ENCODE data around the gene FUT6.
"Not testable (repeated sequence)": the region's sequence is repeated elsewhere in the genome, so short reads cannot be mapped to it uniquely, and the experiment has no call there.

Gene FUT6

GRCh38 chr19:5857203-5858081 is 17.9 kb upstream of the FUT6 start:
- DNase-seq: no peak

- not testable (repeated sequence) for DNase-seq
These were observed 15.6 kb upstream of the FUT6 start for GRCh38 chr19:5855151-5855550.

DNA sequence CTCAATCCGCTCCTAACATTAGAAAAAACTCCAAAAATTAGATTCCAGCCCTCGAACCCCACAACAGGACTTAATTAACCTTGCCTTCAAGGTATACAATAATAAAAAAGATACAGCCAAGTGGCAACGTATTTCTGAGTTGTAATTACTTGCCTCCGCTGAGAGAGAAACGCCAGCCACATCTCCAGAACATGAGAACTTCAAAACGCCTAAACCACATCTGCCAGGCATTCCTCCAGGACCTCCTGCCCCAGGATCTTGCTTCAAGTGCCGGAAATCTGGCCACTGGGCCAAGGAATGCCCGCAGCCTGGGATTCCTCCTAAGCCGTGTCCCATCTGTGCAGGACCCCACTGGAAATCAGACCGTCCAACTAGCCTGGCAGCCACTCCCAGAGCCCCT is 14.6 kb upstream of the FUT6 start:
- not testable (repeated sequence) for DNase-seq

- no peak for DNase-seq
These were observed 11.8 kb upstream of the FUT6 start, which contains the start of gene FUT3 for GRCh38 chr19:5851302-5851701. Gene FUT3, minus strand, starts transcription at chr19:5851449.

- no peak for DNase-seq
These were observed 11.3 kb upstream of the FUT6 start for GRCh38 chr19:5850743-5851293.

GRCh38 chr19:5850189-5850588 is 10.7 kb upstream of the FUT6 start:
- no peak for DNase-seq

GRCh38 chr19:5848621-5849020 is 9.1 kb upstream of the FUT6 start:
- not testable (repeated sequence) for DNase-seq

GRCh38 chr19:5847846-5848245 is 8.3 kb upstream of the FUT6 start:
- DNase-seq: not testable (repeated sequence)

- no peak for DNase-seq
These were observed 5.2 kb upstream of the FUT6 start for GRCh38 chr19:5844456-5845433.

- no peak for DNase-seq
These were observed 3.9 kb upstream of the FUT6 start for GRCh38 chr19:5843295-5843927.

GRCh38 chr19:5841735-5842111 is 2.2 kb upstream of the FUT6 start:
- DNase-seq: not testable (repeated sequence)

DNA sequence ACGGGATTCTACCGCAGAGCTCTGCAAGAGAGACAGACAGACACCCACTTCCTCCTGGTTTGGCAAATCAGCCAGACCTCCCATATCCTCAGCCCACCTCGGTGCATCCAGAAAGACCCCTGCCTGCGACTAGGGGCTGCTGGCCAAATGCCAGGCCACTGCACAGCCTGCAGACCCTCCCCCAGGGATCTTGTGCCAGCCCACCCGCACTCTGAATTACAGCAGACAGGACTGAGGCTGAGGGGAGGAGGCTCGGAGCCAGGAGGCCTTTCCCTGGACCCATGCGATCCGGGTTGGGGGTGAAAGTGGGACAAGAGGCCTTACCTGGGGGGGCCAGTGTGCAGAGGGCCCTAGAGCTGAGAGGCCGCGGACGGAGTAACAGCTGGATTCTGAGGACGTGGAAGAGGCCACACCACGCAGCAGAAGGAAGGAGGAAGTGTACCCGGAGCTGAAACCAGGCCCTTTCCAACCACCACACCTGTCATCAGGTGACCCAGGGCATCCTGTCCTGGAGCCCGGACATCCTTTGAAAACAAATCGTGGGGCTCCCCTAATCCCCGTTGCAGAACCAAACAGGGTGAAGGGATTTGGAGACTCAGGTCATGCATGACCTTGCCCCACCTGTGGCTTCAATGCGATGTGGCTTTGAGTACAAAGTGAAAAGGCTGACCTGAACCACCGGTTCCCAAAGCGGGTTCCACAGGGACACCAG is 993 bp downstream of the FUT6 start:
- DNase-seq: no peak

DNA sequence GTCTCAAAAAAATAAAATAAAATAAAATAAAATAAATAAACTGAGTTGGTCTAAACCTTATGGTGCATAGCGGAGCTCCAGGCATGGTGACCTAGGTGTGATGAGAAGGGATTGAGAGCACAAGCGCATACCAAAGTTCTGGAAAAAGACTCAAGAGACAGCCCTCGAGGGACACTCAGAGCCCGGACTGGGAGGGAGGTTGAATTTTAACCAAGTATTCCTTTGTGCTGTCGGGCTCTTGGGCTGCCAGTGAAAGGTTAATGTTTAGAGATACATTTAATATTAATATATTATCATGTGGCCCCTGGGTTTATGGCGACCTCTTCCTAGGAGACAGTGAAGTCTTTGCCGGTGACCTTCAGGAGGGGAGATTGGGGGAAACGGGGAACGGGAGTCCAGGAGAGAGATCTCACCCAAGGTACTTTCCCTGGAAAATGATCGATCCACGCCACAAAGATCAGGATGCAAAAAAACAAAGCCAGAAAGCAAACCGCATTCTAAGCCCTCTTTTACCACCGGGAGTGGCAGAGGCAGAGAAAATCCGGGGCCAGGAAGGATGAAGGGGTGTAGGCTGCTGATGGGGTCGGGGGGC is 1.6 kb downstream of the FUT6 start:
- DNase-seq: no peak

GRCh38 chr19:5832527-5833216 is 6.8 kb downstream of the FUT6 start:
- DNase-seq: no peak

GRCh38 chr19:5832061-5832460 is 7.4 kb downstream of the FUT6 start:
- no peak for DNase-seq

GRCh38 chr19:5831159-5831558 is 8.3 kb downstream of the FUT6 start:
- no peak for DNase-seq

GRCh38 chr19:5829567-5830310 is 9.8 kb downstream of the FUT6 start:
- no peak for DNase-seq

DNA sequence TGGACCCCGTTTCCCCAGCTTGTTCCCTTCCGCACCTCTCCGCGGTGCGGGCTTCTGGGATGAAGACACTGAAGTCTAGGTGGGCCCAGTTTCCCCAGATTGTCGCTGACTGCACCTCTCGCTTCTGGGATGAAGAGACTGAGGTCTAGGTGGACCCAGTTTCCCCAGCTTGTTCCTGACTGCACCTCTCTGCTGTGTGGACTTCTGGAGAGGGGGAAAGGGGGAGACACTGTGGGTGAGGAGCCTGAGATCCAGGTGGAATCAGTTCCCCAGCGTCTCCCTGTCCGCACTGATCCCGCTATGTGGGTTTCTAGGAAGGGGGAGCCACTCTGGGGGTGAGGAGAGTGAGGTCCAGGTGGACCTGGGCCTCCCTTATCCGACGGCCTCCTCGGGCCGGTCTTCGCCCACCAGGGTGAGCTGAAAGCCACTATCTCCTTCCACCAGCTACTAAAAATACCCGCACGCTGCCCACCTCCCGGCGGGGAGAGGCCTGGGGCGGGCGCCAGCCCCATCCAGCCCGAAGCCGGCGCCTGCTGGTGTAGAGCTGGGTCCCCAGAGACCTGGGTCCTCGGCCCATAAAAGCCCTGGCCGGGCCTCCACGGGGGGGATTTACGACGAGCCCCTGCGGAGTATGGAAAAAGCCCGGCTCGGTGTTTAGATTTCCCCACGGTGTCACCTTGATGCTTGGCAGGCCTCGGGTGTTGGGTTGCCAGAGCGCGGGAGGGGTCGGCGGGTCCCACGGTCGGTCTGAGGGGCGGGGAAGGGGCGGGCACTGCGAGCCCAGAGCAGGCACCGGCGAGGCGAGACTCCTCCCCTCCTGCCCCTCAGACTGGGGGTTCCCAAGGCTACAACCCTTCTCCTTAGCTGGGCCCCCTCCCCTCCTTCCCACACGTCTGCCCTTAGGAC is 10.6 kb downstream of the FUT6 start:
- DNase-seq: no peak
